Renal cortical epithelial cell (primary cell): ENCODE data around the gene ABCG4. TPM values are rescaled to one million over a fixed set of nuclear protein-coding genes. Genes with fewer than 3 reads are reported as not detected.

ENCODE experiments used
- DNase-seq: peaks from one replicate; pipeline ENCODE4 v3.0.0-alpha.2; 2011; ENCODE audit warnings: low read depth
- total RNA-seq: library from RNA; depleted of rRNA; stranded (reverse); fragments of >200 nt; gene quantifications from 2 replicates; pipeline ENCODE4 v1.2.3, GENCODE V29; 2014

Gene ABCG4
- total RNA-seq, 1 donor from 2014 or later = 0.15 TPM

GRCh38 chr11:119205574-119206510, 57.0 kb downstream of the ABCG4 start, which contains the start of gene CBL:
TSS of gene CBL (plus strand) at chr11:119206339. CDS start at chr11:119206418, 79 bp downstream.
- peak; percentile 75 for DNase-seq

- DNase-seq = no peak
Measured at GRCh38 chr11:119206511-119207414, 57.9 kb downstream of the ABCG4 start.

DNA sequence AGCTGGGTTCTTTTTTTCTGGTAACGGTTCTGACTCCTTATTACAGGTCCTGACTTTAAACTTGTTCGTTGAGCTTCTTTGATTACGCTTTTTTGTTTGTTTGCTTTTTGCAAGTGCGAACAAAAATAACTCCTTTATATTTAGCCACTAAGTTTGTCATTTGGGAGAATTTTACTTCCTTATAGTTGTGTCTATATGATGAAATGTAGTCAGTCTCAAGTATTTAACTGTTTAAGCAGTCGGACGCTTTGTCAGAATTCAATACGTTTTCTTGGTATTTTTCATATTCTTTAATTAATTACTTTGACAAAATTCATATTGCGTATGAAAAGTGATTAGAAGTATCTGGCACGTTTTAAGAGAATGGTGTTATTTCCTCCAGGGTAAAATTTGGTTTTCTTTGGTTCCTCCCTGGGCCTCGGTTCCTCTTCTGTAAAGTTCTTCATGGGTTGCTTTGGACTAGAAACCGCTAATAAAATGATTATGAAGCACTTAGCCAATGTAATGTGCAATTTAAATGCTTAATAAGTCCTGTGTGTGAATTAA, 58.6 kb downstream of the ABCG4 start:
- no peak for DNase-seq

GRCh38 chr11:119209186-119209585, 60.3 kb downstream of the ABCG4 start:
- DNase-seq = no peak

DNA sequence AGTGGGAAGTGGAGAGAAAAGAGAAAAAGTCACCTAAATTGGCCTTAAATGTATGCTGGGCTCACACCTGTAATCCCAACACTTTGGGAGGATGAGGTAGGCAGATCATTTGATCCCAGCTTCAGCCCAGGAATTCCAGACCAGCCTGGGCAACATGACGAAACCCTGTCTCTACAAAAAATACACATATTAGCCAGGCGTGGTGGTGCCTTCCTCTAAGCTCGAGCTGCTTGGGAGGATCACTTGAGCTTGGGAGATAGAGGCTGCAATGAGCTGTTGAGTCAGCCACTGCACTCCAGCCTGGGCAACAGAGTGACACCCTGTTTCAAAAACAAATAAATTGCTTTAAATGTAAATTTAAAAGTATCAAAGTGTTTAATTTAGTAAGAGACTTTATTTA, 61.2 kb downstream of the ABCG4 start:
- no peak for DNase-seq

Other genes with a start within 250 kb of the ABCG4 start
- 22.6 and 44.8 TPM in 2 replicates for gene BCL9L, start 223.1 kb upstream of the ABCG4 start, total RNA-seq
- 0.10 TPM in 1 of 2 replicates, not detected in the other for gene UPK2, start 192.8 kb upstream of the ABCG4 start, total RNA-seq
- not detected in 2 replicates for gene FOXR1, start 177.3 kb upstream of the ABCG4 start, total RNA-seq
- 9.0 and 23.3 TPM in 2 replicates for gene CENATAC, start 150.9 kb upstream of the ABCG4 start, total RNA-seq
- gene RPS25, start 130.7 kb upstream of the ABCG4 start, total RNA-seq = 998 and 1,564 TPM in 2 replicates
- gene TRAPPC4, start 130.3 kb upstream of the ABCG4 start, total RNA-seq = 102 and 103 TPM in 2 replicates
- gene SLC37A4, start 118.2 kb upstream of the ABCG4 start, total RNA-seq = 26.4 and 32.6 TPM in 2 replicates
- 172 and 223 TPM in 2 replicates for gene HYOU1, start 91.8 kb upstream of the ABCG4 start, total RNA-seq
- 15.8 and 29.3 TPM in 2 replicates for gene VPS11, start 81.2 kb upstream of the ABCG4 start, total RNA-seq
- gene HMBS, start 64.2 kb upstream of the ABCG4 start, total RNA-seq = 12.0 and 24.0 TPM in 2 replicates
- gene DPAGT1, start 47.2 kb upstream of the ABCG4 start, total RNA-seq = 22.1 and 42.9 TPM in 2 replicates
- gene C2CD2L, start 41.7 kb upstream of the ABCG4 start, total RNA-seq = 3.3 and 4.1 TPM in 2 replicates
- gene HINFP, start 27.5 kb upstream of the ABCG4 start, total RNA-seq = 11.5 and 20.8 TPM in 2 replicates
- gene NLRX1, start 19.7 kb downstream of the ABCG4 start, total RNA-seq = 24.7 and 34.2 TPM in 2 replicates
- gene NHERF4, start 36.4 kb downstream of the ABCG4 start, total RNA-seq = 0.30 TPM in 1 of 2 replicates, not detected in the other
- gene CBL, start 57.3 kb downstream of the ABCG4 start, total RNA-seq = 9.0 and 22.8 TPM in 2 replicates
- gene MCAM, start 168.1 kb downstream of the ABCG4 start, total RNA-seq = 559 and 965 TPM in 2 replicates
- gene RNF26, start 185.5 kb downstream of the ABCG4 start, total RNA-seq = 3.0 and 16.3 TPM in 2 replicates
- gene C1QTNF5, start 191.8 kb downstream of the ABCG4 start, total RNA-seq = 5.6 and 15.7 TPM in 2 replicates
- not detected in 2 replicates for gene MFRP, start 197.7 kb downstream of the ABCG4 start, total RNA-seq
- 3.6 and 9.7 TPM in 2 replicates for gene USP2, start 232.6 kb downstream of the ABCG4 start, total RNA-seq